ENCODE results near the gene MED8. TPM values are rescaled to one million over a fixed set of nuclear protein-coding genes. Genes with fewer than 3 reads are reported as not detected.
A peak's percentile ranks its signal among the peaks of the same experiment; 100 is the strongest.

Gene MED8
- total and polyA plus RNA-seq, 2 of the 13 experiments (the other 11 are each of a cell fraction or from before 2014, with no cell fraction given): 16.9 to 77.4 TPM

DNA sequence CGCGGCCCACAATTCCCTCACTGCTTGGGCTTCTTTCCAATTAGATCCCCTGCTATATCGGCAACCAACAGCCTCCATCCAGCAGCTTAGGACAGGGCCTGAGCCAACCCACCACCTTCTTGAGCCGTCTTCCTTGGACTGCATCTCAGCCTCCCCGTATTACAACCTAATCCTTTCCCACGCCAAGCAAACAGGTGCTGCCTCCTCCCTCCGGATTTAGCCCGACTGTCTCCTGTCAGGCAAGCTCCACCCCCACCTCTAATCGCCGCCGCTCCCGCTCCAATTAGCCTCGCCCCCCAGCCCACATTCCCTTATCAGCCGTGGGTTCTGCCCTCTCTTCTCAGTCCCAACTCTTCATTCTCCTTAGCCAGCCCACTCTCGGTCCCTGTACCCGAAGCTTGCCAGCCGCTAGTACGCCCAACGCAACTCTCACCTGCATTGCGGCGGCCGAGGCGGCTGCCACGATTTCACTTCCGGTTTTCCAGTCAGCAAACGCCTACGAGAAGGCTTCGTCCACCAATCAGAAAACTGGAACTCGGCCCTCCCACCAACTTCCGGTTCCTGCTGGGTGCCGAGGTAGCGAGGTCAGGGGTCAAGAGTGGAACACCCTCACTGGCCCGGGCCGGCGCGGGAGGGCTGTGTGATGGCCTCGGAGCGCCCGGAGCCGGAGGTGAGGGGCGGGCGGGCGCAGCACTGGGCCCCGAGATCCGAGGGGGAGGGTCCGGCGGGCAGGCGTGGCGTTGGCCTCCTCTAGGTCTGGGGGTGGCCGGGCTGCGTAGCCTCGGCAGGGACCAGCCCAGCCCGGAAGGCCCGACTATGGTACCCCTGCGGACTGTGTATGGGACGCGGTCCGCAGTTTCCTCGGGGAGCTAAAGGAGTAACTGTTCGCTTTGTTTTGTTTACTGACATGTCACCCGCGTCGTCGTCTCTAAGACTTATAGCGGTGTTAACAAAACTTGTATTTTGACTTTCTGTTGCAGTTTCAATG, at the start of gene MED8, which contains the start of gene SZT2 (continued):
- TF ChIP-seq ZNF143 (CRISPR knock-in tag; IDR thresholded peaks at IDR 0.05): peak; percentile 44; the same call in 1 of the 2 replicates
- no peak for TF ChIP-seq ZNF572 (CRISPR knock-in tag; IDR thresholded peaks at IDR 0.05)
- peak; percentile 47; the same call in 1 of the 2 replicates for TF ChIP-seq MIER3 (CRISPR knock-in tag; IDR thresholded peaks at IDR 0.05; ENCODE audit: borderline replicate concordance)
- TF ChIP-seq ZNF619 (CRISPR knock-in tag; IDR thresholded peaks at IDR 0.05): peak; percentile 43; the same call in 1 of the 2 replicates
- no peak for TF ChIP-seq ZMAT5 (CRISPR knock-in tag; IDR thresholded peaks at IDR 0.05; ENCODE audit: borderline replicate concordance, low read depth)
- TF ChIP-seq TOPORS (CRISPR knock-in tag; IDR thresholded peaks at IDR 0.05): 0 out of 2 replicates have a peak, but pooled peaks have one; percentile 60
- no peak for TF ChIP-seq ZNF496 (CRISPR knock-in tag; IDR thresholded peaks at IDR 0.05; ENCODE audit: insufficient replicate concordance)
- TF ChIP-seq ZNF670 (CRISPR knock-in tag; IDR thresholded peaks at IDR 0.05; ENCODE audit: borderline replicate concordance): no peak
- TF ChIP-seq ZSCAN21 (CRISPR knock-in tag; IDR thresholded peaks at IDR 0.05; ENCODE audit: borderline replicate concordance): peak; percentile 53; the same call in 1 of the 2 replicates
- TF ChIP-seq ZNF20 (CRISPR knock-in tag; IDR thresholded peaks at IDR 0.05): no peak; the same call in 1 of the 2 replicates
- TF ChIP-seq, protein P1, sequence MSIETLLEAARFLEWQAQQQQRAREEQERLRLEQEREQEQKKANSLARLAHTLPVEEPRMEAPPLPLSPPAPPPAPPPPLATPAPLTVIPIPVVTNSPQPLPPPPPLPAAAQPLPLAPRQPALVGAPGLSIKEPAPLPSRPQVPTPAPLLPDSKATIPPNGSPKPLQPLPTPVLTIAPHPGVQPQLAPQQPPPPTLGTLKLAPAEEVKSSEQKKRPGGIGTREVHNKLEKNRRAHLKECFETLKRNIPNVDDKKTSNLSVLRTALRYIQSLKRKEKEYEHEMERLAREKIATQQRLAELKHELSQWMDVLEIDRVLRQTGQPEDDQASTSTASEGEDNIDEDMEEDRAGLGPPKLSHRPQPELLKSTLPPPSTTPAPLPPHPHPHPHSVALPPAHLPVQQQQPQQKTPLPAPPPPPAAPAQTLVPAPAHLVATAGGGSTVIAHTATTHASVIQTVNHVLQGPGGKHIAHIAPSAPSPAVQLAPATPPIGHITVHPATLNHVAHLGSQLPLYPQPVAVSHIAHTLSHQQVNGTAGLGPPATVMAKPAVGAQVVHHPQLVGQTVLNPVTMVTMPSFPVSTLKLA (IDR thresholded peaks at IDR 0.05): 0 out of 2 replicates have a peak, but pooled peaks have one; percentile 10
- peak; percentile 22; the same call in 1 of the 2 replicates for TF ChIP-seq RELA (CRISPR knock-in tag; IDR thresholded peaks at IDR 0.05)
- TF ChIP-seq ZNF75D (CRISPR knock-in tag; IDR thresholded peaks at IDR 0.05; ENCODE audit: borderline replicate concordance): no peak
- TF ChIP-seq CCAR2 (optimal IDR thresholded peaks at IDR 0.05; ENCODE audit: low read depth, low read length): no peak
- no peak for TF ChIP-seq ZNF713 (CRISPR knock-in tag; IDR thresholded peaks at IDR 0.05)
- peak; percentile 72; the same call in 1 of the 2 replicates for TF ChIP-seq STAT5B (CRISPR knock-in tag; IDR thresholded peaks at IDR 0.05)
- TF ChIP-seq KLF11 (CRISPR knock-in tag; IDR thresholded peaks at IDR 0.05): no peak; the same call in 1 of the 2 replicates
- no peak for TF ChIP-seq PAWR (CRISPR knock-in tag; IDR thresholded peaks at IDR 0.05; ENCODE audit: borderline replicate concordance)
- no peak for TF ChIP-seq JUN (CRISPR knock-in tag; IDR thresholded peaks at IDR 0.05)
- TF ChIP-seq, protein P2, sequence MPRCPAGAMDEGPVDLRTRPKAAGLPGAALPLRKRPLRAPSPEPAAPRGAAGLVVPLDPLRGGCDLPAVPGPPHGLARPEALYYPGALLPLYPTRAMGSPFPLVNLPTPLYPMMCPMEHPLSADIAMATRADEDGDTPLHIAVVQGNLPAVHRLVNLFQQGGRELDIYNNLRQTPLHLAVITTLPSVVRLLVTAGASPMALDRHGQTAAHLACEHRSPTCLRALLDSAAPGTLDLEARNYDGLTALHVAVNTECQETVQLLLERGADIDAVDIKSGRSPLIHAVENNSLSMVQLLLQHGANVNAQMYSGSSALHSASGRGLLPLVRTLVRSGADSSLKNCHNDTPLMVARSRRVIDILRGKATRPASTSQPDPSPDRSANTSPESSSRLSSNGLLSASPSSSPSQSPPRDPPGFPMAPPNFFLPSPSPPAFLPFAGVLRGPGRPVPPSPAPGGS (CRISPR knock-in tag; IDR thresholded peaks at IDR 0.05): peak; percentile 49; the same call in 1 of the 2 replicates
- peak; percentile 47; the same call in 1 of the 2 replicates for TF ChIP-seq JUNB (CRISPR knock-in tag; IDR thresholded peaks at IDR 0.05; ENCODE audit: borderline replicate concordance)
- no peak for TF ChIP-seq ZNF326 (CRISPR knock-in tag; IDR thresholded peaks at IDR 0.05; ENCODE audit: borderline replicate concordance)
- 0 out of 2 replicates have a peak, but pooled peaks have one; percentile 53 for TF ChIP-seq ZNF329 (CRISPR knock-in tag; IDR thresholded peaks at IDR 0.05; ENCODE audit: low read depth)
- TF ChIP-seq ZNF282 (IDR thresholded peaks at IDR 0.05; ENCODE audit: partially characterized antibody): no peak
- TF ChIP-seq ZNF253 (CRISPR knock-in tag; IDR thresholded peaks at IDR 0.05; ENCODE audit: borderline replicate concordance): no peak
- peak; percentile 20; the same call in 1 of the 2 replicates for TF ChIP-seq ZNF567 (CRISPR knock-in tag; IDR thresholded peaks at IDR 0.05; ENCODE audit: borderline replicate concordance)
- TF ChIP-seq ZSCAN30 (CRISPR knock-in tag; IDR thresholded peaks at IDR 0.05): 0 out of 2 replicates have a peak, but pooled peaks have one; percentile 70

All from HepG2 (cell line).